HG02943 (cell line): Measurements from ENCODE around the gene CNN1.
"Not testable (repeated sequence)": the region's sequence is repeated elsewhere in the genome, so short reads cannot be mapped to it uniquely, and the experiment has no call there.

Source experiments
- ATAC-seq: cut with Tn5 transposase; IDR thresholded peaks from one replicate; pipeline ENCODE4 v1.9.1; 2021; ENCODE audit warnings: mild to moderate bottlenecking, low read depth, moderate library complexity; ENCODE audit not compliant: unreplicated experiment

Gene CNN1

GRCh38 chr19:11598103-11598483 is 59.4 kb downstream of the CNN1 start:
- no peak for ATAC-seq

GRCh38 chr19:11598746-11599145 is 60.1 kb downstream of the CNN1 start:
- no peak for ATAC-seq

GRCh38 chr19:11599704-11600103 is 61.1 kb downstream of the CNN1 start:
- ATAC-seq = not testable (repeated sequence)
